NOMO-1 treated with DMSO at 0.1 percent for 48 hours (cell line): ENCODE results near the gene DNAJC22.
A peak's percentile ranks its signal among the peaks of the same experiment; 100 is the strongest.
"Not testable (repeated sequence)": the region's sequence is repeated elsewhere in the genome, so short reads cannot be mapped to it uniquely, and the experiment has no call there.

ENCODE experiments used
- DNase-seq: peaks from one replicate; lab custom pipeline; 2025; ENCODE audit not compliant: unreplicated experiment; lab: John Stamatoyannopoulos, UW

DNAJC22 gene

GRCh38 chr12:49331380-49332222 lies 15.1 kb upstream of the DNAJC22 start:
- DNase-seq: peak; percentile 96

DNA sequence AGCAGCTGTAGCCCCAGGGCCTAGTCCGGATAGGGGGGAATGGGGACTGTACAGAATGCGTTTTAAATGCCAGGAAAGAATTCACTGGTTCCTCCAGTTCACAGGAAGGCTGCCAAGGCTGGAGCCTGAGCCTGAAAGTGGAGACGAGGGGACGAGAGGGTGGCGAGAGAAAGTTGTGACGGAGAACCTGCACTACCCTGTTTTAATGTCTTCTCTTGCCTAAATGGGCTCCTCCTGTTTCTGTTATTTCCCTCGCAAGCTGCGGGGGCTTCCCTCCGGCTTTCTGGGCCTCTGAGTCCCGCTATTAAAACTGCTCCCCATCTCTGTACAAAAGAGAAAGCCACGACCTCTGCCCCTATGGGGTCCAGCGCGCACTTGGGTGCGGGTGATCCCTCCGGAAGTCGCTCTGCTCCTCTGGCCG lies 14.2 kb upstream of the DNAJC22 start:
- no peak for DNase-seq

- DNase-seq: no peak
Observed at GRCh38 chr12:49332891-49333371, 13.8 kb upstream of the DNAJC22 start.

- DNase-seq: not testable (repeated sequence)
Observed at GRCh38 chr12:49333778-49334177, 12.9 kb upstream of the DNAJC22 start.

- DNase-seq: no peak
Observed at GRCh38 chr12:49334226-49334625, 12.5 kb upstream of the DNAJC22 start.

- no peak for DNase-seq
Observed at GRCh38 chr12:49334681-49335080, 12.0 kb upstream of the DNAJC22 start.

- no peak for DNase-seq
Observed at GRCh38 chr12:49335118-49335954, 11.4 kb upstream of the DNAJC22 start.

DNA sequence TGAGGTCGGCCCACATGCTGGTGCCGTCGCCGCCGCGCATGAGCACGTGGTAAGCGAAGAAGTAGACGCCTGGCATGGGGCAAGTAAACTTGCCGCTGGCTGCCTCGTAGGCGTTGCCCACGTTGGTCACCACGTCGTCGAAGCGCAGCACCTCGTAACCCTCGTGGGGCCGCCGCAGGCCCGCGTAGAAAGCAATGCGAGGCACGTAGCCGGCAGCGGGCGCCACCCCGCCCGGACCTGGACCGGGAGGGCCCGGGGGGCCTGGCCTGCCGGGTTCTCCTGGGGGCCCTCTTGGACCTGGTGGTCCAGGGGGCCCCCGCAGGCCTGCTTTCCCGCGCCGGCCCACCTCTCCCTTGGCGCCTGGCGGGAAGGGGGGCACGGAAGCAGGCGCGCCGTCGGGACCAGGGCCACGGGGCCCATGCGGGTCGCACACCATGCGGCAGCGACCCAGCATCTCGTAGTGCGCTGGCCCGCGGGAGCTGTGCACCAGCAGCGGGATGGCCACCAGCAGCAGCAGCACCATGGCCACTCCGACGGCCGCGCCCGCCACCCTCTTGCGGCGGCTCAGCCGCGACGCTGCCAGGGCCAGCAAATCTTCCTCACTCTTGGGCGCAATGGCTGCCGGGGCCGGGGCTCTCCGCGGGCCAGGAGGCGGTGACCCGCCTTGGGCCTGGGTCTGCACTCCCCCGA lies 10.6 kb upstream of the DNAJC22 start:
- no peak for DNase-seq

DNA sequence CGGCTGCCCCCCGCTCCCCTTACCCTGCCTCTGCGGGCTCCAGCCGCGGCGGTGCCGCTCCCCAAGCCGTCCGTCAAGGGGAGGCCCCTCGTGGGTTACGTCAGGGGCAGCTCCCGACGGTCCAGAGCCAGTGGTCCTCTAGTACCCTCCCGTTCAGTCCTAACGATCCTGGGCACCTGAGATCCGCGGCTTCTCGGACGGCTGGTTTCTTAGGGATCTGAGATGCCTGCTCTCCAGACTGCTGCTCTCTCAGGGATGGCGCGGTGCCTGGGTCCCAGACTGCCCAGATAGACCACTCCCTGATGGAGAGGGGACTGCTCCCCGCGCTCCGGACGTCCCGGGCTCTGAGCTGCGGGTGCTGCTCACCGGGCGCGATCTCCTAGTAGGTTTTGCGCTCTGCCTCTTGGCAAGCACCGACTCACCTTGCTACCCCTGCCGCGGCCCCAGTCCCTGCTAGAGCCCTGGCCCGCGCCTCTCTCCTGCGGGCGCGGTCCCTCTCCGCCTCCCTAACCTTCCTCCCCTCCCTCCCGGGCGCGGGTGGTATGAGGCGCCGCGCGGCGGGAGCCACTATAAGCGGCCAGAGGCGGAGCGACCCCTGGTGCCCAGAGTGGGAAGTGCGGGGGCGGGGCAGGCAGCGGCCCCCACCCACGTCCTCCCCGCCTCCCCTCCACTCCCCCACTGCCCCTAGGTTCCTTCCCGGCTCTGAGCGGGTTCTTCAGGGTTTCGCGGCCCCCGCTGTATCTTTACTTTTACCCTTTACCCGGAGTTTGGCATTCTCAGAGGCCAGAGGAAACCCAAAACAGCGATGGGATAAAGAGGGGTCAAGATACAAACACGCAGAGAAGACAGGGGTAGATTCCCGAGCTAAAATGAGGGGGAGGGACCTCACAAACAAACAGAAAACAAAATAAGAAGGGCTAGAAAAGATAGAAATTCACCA lies 9.8 kb upstream of the DNAJC22 start, which contains the start of gene C1QL4:
Gene C1QL4 (minus strand): TSS at position 544 of the 940 bp plus-strand sequence. CDS start 711 bp downstream, outside the sequence.
- peak; percentile 70 for DNase-seq

DNA sequence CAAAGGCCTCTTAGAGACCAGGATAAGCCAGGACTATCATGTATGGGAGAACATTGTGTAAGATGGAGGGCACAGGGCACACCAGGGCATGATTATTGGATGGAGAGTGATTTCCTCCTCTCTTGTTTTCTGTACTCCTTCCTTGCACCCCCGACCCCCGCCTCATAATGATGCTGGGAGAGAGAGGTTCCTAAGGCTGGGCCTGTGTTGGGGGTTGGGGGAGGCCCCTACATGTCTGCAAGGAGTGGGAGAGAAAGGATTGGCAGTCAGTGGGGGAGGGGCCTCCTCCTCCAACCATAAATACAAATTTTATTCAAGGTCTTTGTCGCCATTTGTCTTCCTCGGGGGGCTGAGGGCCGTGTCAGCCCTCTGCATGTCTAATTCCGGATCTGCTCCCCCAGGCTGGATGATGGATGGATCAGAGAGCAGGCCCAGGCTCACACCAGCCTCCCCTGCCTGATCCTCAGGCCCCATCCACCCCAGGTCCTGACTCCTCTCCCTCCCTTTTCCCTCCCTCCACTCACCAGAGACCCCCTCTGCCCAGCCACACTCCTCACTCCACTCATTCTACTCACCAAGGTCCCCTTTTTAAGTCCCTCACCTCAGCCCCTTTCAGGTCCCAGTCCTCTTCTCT lies 7.7 kb upstream of the DNAJC22 start:
- no peak for DNase-seq

DNA sequence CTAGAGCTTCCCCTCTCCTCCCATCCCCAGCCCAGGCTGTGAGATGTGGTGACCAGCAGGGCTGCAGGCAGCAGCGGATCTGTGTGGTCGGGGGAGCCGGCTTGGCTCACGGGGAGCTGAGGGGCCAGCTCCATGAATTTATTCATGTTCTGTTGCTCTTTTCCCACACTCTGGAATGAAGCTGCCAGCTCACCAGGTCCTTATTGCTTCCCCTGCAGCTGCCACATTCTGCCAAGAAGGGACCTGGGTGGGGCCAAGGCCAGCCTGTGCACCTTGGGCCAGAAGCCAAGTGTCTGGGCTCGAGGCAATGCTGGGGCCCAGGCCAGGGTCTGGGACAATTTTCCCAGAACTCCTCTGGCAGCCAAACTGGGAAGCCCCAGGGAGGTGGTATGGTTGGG lies 7.2 kb upstream of the DNAJC22 start:
- DNase-seq: no peak

- no peak for DNase-seq
Observed at GRCh38 chr12:49340095-49340870, 6.4 kb upstream of the DNAJC22 start.

GRCh38 chr12:49340971-49341776 lies 5.5 kb upstream of the DNAJC22 start:
- DNase-seq: no peak

- no peak for DNase-seq
Observed at GRCh38 chr12:49341777-49342065, 5.0 kb upstream of the DNAJC22 start.

GRCh38 chr12:49342066-49342913 lies 4.4 kb upstream of the DNAJC22 start:
- DNase-seq: peak; percentile 94

DNA sequence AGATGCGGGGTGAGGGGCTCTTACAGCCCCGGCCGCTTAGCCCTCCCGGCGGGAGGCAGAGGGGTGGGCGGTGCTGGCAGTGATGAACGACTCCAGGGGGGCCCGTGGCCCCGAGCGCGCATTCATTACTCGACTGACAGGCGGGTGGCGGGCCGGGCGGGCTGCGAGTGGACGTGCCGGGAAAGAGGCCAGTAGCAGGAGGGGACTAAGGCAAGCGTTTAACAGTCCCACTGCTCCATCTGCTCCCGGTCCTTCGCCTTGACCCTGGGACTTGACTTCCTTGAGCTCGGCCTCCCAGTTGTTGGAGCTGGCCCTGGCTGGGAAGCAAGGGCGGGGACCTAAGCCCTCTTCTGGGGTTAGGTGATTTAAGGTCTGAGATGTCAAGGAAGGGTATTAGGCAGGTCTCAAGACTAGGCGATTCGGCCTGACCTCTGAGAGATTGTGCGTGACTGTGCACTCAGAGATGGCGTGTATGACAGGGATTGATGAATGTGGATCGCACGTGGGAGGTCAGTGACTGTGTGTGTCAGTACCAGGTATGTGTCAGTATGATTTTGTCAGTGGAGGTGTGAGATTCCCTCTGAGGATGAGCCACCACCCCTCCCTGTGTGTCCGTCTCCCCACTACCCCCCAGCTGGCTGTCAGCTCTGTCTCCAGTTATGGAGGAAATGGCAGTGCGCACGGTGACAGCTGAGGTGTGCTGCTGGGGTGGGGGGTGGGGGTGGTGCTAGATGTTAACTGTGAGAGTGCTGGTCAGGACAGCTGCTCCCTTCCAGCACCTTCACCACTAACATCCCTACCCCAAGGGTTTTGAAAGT lies 3.6 kb upstream of the DNAJC22 start:
- no peak for DNase-seq
